Activated T-helper 1 cell treated with anti-CD3 and anti-CD28 coated beads, Interleukin-12 subunit alpha, Interleukin-12 subunit beta, Interleukin-2, Interleukin-4 antibody, amounts not matched to agents 30 ng/mL and 10 ng/mL and 1 ng/mL, durations not matched to agents 14 hours and 24 hours and 36 hours (primary cell): ENCODE results near the gene PPFIBP2. TPM values are rescaled to one million over a fixed set of nuclear protein-coding genes. Genes with fewer than 3 reads are reported as not detected.

Experiments
- DNase-seq: peaks from one replicate; pipeline ENCODE4 v3.0.0; 2021; ENCODE audit warnings: low spot score
- H3K27ac Mint-ChIP-seq: one replicate; pipeline ENCODE4 v1.8.0; 2021; ENCODE audit warnings: mild to moderate bottlenecking, mixed read lengths
- H3K27me3 Mint-ChIP-seq: one replicate; pipeline ENCODE4 v1.8.0; 2022; ENCODE audit warnings: mild to moderate bottlenecking, moderate library complexity, mixed read lengths; ENCODE audit not compliant: insufficient read depth
- H3K36me3 Mint-ChIP-seq: one replicate; pipeline ENCODE4 v1.8.0; 2021; ENCODE audit warnings: low read depth, mixed read lengths
- H3K4me1 Mint-ChIP-seq: one replicate; pipeline ENCODE4 v1.8.0; 2021; ENCODE audit warnings: low read depth, mixed read lengths
- H3K4me3 Mint-ChIP-seq: one replicate; pipeline ENCODE4 v1.8.0; 2021; ENCODE audit warnings: mild to moderate bottlenecking, moderate library complexity, mixed read lengths
- H3K9me3 Mint-ChIP-seq: one replicate; pipeline ENCODE4 v1.8.0; 2021; ENCODE audit warnings: mixed read lengths
- intact Hi-C: fragments of 100-400 bp; cut with micrococcal nuclease; formaldehyde crosslinking; loops from one replicate; pipeline ENCODE4 v1.15.1; 2024
- total RNA-seq: library from RNA; stranded (reverse); gene quantifications from 2 replicates; pipeline ENCODE4 v1.2.3, GENCODE V29; 2022

PPFIBP2 gene
- total RNA-seq, 1 donor from 2014 or later, result 0.62 TPM

- no peaks in the 10 kb centered on the region for H3K9me3 Mint-ChIP-seq
- intact Hi-C loops, result no loop called here
- DNase-seq, result no peak
- H3K4me3 Mint-ChIP-seq, result no peak overlapping the region
- H3K36me3 Mint-ChIP-seq, result no peaks in the 10 kb centered on the region
- H3K27me3 Mint-ChIP-seq, result peaks cover 2% of the 10 kb centered on the region
- no peaks in the 10 kb centered on the region for H3K4me1 Mint-ChIP-seq
- no peak overlapping the region for H3K27ac Mint-ChIP-seq
These were observed 25.1 kb upstream of the PPFIBP2 start for GRCh38 chr11:7488681-7489080.

GRCh38 chr11:7489376-7489775, 24.4 kb upstream of the PPFIBP2 start:
- Mint-ChIP-seq H3K4me3 (no peak overlapping the region), H3K4me1 (no peaks in the 10 kb centered on the region), H3K9me3 (no peaks in the 10 kb centered on the region), H3K27ac (no peak overlapping the region), H3K36me3 (no peaks in the 10 kb centered on the region), H3K27me3 (peaks cover 2% of the 10 kb centered on the region)
- DNase-seq, result no peak
- intact Hi-C loops, result no loop called here

- no peak overlapping the region for H3K4me3 Mint-ChIP-seq
- H3K4me1 Mint-ChIP-seq, result no peaks in the 10 kb centered on the region
- no peaks in the 10 kb centered on the region for H3K9me3 Mint-ChIP-seq
- H3K36me3 Mint-ChIP-seq, result no peaks in the 10 kb centered on the region
- peaks cover 2% of the 10 kb centered on the region for H3K27me3 Mint-ChIP-seq
- intact Hi-C loops, result no loop called here
- H3K27ac Mint-ChIP-seq, result no peak overlapping the region
- no peak for DNase-seq
These were observed 23.7 kb upstream of the PPFIBP2 start for GRCh38 chr11:7490054-7490453.

- Mint-ChIP-seq H3K4me1 (no peaks in the 10 kb centered on the region), H3K9me3 (no peaks in the 10 kb centered on the region), H3K27me3 (peaks cover 2% of the 10 kb centered on the region), H3K4me3 (no peak overlapping the region), H3K27ac (no peak overlapping the region), H3K36me3 (no peaks in the 10 kb centered on the region)
- intact Hi-C loops, result no loop called here
- DNase-seq, result no peak
These were observed 23.3 kb upstream of the PPFIBP2 start for GRCh38 chr11:7490535-7490934.

GRCh38 chr11:7492253-7492652, 21.5 kb upstream of the PPFIBP2 start:
- Mint-ChIP-seq H3K36me3 (no peaks in the 10 kb centered on the region), H3K27me3 (no peaks in the 10 kb centered on the region), H3K27ac (no peak overlapping the region), H3K4me1 (no peaks in the 10 kb centered on the region), H3K4me3 (no peak overlapping the region), H3K9me3 (no peaks in the 10 kb centered on the region)
- no peak for DNase-seq
- intact Hi-C loops, result no loop called here

GRCh38 chr11:7493670-7494069, 20.1 kb upstream of the PPFIBP2 start:
- DNase-seq, result no peak
- no peaks in the 10 kb centered on the region for H3K9me3 Mint-ChIP-seq
- H3K4me1 Mint-ChIP-seq, result no peaks in the 10 kb centered on the region
- no peaks in the 10 kb centered on the region for H3K36me3 Mint-ChIP-seq
- intact Hi-C loops, result no loop called here
- H3K27ac Mint-ChIP-seq, result no peak overlapping the region
- peaks cover 2% of the 10 kb centered on the region for H3K27me3 Mint-ChIP-seq
- no peak overlapping the region for H3K4me3 Mint-ChIP-seq

GRCh38 chr11:7494086-7494745, 19.6 kb upstream of the PPFIBP2 start:
- H3K9me3 Mint-ChIP-seq, result no peaks in the 10 kb centered on the region
- DNase-seq, result no peak
- H3K4me1 Mint-ChIP-seq, result no peaks in the 10 kb centered on the region
- peaks cover 2% of the 10 kb centered on the region for H3K27me3 Mint-ChIP-seq
- no peak overlapping the region for H3K4me3 Mint-ChIP-seq
- intact Hi-C loops, result no loop called here
- H3K36me3 Mint-ChIP-seq, result no peaks in the 10 kb centered on the region
- no peak overlapping the region for H3K27ac Mint-ChIP-seq

GRCh38 chr11:7495882-7496551, 17.8 kb upstream of the PPFIBP2 start:
- DNase-seq, result no peak
- Mint-ChIP-seq H3K4me1 (no peaks in the 10 kb centered on the region), H3K9me3 (no peaks in the 10 kb centered on the region), H3K4me3 (no peak overlapping the region), H3K27ac (no peak overlapping the region), H3K36me3 (no peaks in the 10 kb centered on the region), H3K27me3 (peaks cover 2% of the 10 kb centered on the region)
- intact Hi-C loops, result no loop called here

- Mint-ChIP-seq H3K27ac (no peak overlapping the region), H3K4me3 (no peak overlapping the region), H3K27me3 (peaks cover 2% of the 10 kb centered on the region), H3K4me1 (no peaks in the 10 kb centered on the region), H3K9me3 (no peaks in the 10 kb centered on the region), H3K36me3 (no peaks in the 10 kb centered on the region)
- intact Hi-C loops, result no loop called here
- no peak for DNase-seq
These were observed 15.6 kb upstream of the PPFIBP2 start for GRCh38 chr11:7498193-7498592.

- no peaks in the 10 kb centered on the region for H3K9me3 Mint-ChIP-seq
- peaks cover 2% of the 10 kb centered on the region for H3K27me3 Mint-ChIP-seq
- H3K4me3 Mint-ChIP-seq, result no peak overlapping the region
- no peak for DNase-seq
- no peaks in the 10 kb centered on the region for H3K36me3 Mint-ChIP-seq
- no peaks in the 10 kb centered on the region for H3K4me1 Mint-ChIP-seq
- intact Hi-C loops, result no loop called here
- H3K27ac Mint-ChIP-seq, result no peak overlapping the region
These were observed 14.7 kb upstream of the PPFIBP2 start for GRCh38 chr11:7499081-7499480.

- Mint-ChIP-seq H3K27me3 (peaks cover 2% of the 10 kb centered on the region), H3K36me3 (no peaks in the 10 kb centered on the region), H3K27ac (no peak overlapping the region), H3K9me3 (no peaks in the 10 kb centered on the region), H3K4me1 (no peaks in the 10 kb centered on the region), H3K4me3 (no peak overlapping the region)
- intact Hi-C loops, result no loop called here
- DNase-seq, result no peak
These were observed 13.5 kb upstream of the PPFIBP2 start for GRCh38 chr11:7500251-7500650.

GRCh38 chr11:7501251-7501650, 12.5 kb upstream of the PPFIBP2 start:
- peaks cover 3% of the 10 kb centered on the region for H3K27me3 Mint-ChIP-seq
- no peaks in the 10 kb centered on the region for H3K9me3 Mint-ChIP-seq
- intact Hi-C loops, result no loop called here
- DNase-seq, result no peak
- no peak overlapping the region for H3K27ac Mint-ChIP-seq
- no peaks in the 10 kb centered on the region for H3K36me3 Mint-ChIP-seq
- H3K4me3 Mint-ChIP-seq, result no peak overlapping the region
- H3K4me1 Mint-ChIP-seq, result no peaks in the 10 kb centered on the region

- no peaks in the 10 kb centered on the region for H3K36me3 Mint-ChIP-seq
- intact Hi-C loops, result no loop called here
These were observed 11.9 kb upstream of the PPFIBP2 start for GRCh38 chr11:7501894-7502293.

GRCh38 chr11:7506243-7506642, 7.6 kb upstream of the PPFIBP2 start:
- no peaks in the 10 kb centered on the region for H3K9me3 Mint-ChIP-seq
- no peak overlapping the region for H3K4me3 Mint-ChIP-seq
- no peaks in the 10 kb centered on the region for H3K4me1 Mint-ChIP-seq
- H3K27ac Mint-ChIP-seq, result no peak overlapping the region
- no peaks in the 10 kb centered on the region for H3K36me3 Mint-ChIP-seq
- DNase-seq, result no peak
- peaks cover 6% of the 10 kb centered on the region for H3K27me3 Mint-ChIP-seq
- intact Hi-C loops, result no loop called here

More at GRCh38 chr11:7501894-7502293, 11.9 kb upstream of the PPFIBP2 start:
- no peak for DNase-seq
- H3K9me3 Mint-ChIP-seq, result no peaks in the 10 kb centered on the region
- H3K4me1 Mint-ChIP-seq, result no peaks in the 10 kb centered on the region
- H3K27me3 Mint-ChIP-seq, result peaks cover 3% of the 10 kb centered on the region
- no peak overlapping the region for H3K27ac Mint-ChIP-seq
- H3K4me3 Mint-ChIP-seq, result no peak overlapping the region
